Epithelial cell of esophagus (primary cell): ENCODE results near the gene DOCK3.
"Not testable (repeated sequence)": the region's sequence is repeated elsewhere in the genome, so short reads cannot be mapped to it uniquely, and the experiment has no call there.

Source experiments
- DNase-seq: peaks from one replicate; pipeline ENCODE4 v3.0.0; 2010; ENCODE audit warnings: low read depth
- H3K4me3 ChIP-seq: 2 replicates; pipeline ENCODE4 v1.5.1; 2011; ENCODE audit warnings: mild to moderate bottlenecking, low read length, control low read depth
- TF ChIP-seq, protein P1 (sequence below): IDR thresholded peaks from 2 replicates; pipeline ENCODE4 v1.5.1; 2011; ENCODE audit warnings: low read depth, mild to moderate bottlenecking, low read length, control low read depth, inconsistent platforms; ENCODE audit not compliant: insufficient read depth; ENCODE audit errors: missing control alignments

Gene DOCK3

GRCh38 chr3:50676031-50676705 is 1.4 kb downstream of the DOCK3 start:
- no peak overlapping the region for H3K4me3 ChIP-seq
- TF ChIP-seq, protein P1, sequence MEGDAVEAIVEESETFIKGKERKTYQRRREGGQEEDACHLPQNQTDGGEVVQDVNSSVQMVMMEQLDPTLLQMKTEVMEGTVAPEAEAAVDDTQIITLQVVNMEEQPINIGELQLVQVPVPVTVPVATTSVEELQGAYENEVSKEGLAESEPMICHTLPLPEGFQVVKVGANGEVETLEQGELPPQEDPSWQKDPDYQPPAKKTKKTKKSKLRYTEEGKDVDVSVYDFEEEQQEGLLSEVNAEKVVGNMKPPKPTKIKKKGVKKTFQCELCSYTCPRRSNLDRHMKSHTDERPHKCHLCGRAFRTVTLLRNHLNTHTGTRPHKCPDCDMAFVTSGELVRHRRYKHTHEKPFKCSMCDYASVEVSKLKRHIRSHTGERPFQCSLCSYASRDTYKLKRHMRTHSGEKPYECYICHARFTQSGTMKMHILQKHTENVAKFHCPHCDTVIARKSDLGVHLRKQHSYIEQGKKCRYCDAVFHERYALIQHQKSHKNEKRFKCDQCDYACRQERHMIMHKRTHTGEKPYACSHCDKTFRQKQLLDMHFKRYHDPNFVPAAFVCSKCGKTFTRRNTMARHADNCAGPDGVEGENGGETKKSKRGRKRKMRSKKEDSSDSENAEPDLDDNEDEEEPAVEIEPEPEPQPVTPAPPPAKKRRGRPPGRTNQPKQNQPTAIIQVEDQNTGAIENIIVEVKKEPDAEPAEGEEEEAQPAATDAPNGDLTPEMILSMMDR = no peak
- DNase-seq = no peak

GRCh38 chr3:50687127-50687751 is 12.5 kb downstream of the DOCK3 start:
- H3K4me3 ChIP-seq = no peak overlapping the region
- DNase-seq = no peak
- TF ChIP-seq, protein P1 = no peak

GRCh38 chr3:50687916-50688315 is 13.2 kb downstream of the DOCK3 start:
- H3K4me3 ChIP-seq = no peak overlapping the region
- TF ChIP-seq, protein P1 = no peak
- DNase-seq = no peak

GRCh38 chr3:50688602-50689001 is 13.9 kb downstream of the DOCK3 start:
- DNase-seq, H3K4me3 ChIP-seq: not testable (repeated sequence)

- TF ChIP-seq, protein P1 = no peak
- H3K4me3 ChIP-seq = no peak overlapping the region
- DNase-seq = no peak
Observed at GRCh38 chr3:50689558-50689957, 14.8 kb downstream of the DOCK3 start.

- DNase-seq = no peak
- H3K4me3 ChIP-seq = no peak overlapping the region
- TF ChIP-seq, protein P1 = no peak
Observed at GRCh38 chr3:50695031-50695430, 20.3 kb downstream of the DOCK3 start.

GRCh38 chr3:50696276-50696675 is 21.5 kb downstream of the DOCK3 start:
- no peak for DNase-seq
- TF ChIP-seq, protein P1 = no peak
- H3K4me3 ChIP-seq = no peak overlapping the region
